Midbrain (tissue), 1 donor: Measurements from ENCODE around the gene BTG3.
A peak's percentile ranks its signal among the peaks of the same experiment; 100 is the strongest.

Source experiments
- DNase-seq: peaks from one replicate; lab custom pipeline; 2025; lab: John Stamatoyannopoulos, UW

Gene BTG3

GRCh38 chr21:17612565-17613241 lies at the start of gene BTG3:
Gene BTG3, minus strand, starts transcription at chr21:17612901. Its CDS starts 3,757 bp downstream, at chr21:17609144.
- peak; percentile 85 for DNase-seq

- DNase-seq: peak; percentile 4
Measured at GRCh38 chr21:17660862-17661261, 48.2 kb upstream of the BTG3 start.

GRCh38 chr21:17660452-17660851 lies 47.8 kb upstream of the BTG3 start:
- no peak for DNase-seq

- DNase-seq: no peak
Measured at GRCh38 chr21:17658931-17659330, 46.2 kb upstream of the BTG3 start.

GRCh38 chr21:17651526-17651925 lies 38.8 kb upstream of the BTG3 start:
- DNase-seq: no peak

GRCh38 chr21:17650292-17650691 lies 37.6 kb upstream of the BTG3 start:
- no peak for DNase-seq

GRCh38 chr21:17646790-17647189 lies 34.1 kb upstream of the BTG3 start:
- no peak for DNase-seq

- no peak for DNase-seq
Measured at GRCh38 chr21:17644186-17644585, 31.5 kb upstream of the BTG3 start.

GRCh38 chr21:17640821-17641220 lies 28.1 kb upstream of the BTG3 start:
- no peak for DNase-seq

- DNase-seq: no peak
Measured at GRCh38 chr21:17636711-17637110, 24.0 kb upstream of the BTG3 start.

GRCh38 chr21:17631195-17631594 lies 18.5 kb upstream of the BTG3 start:
- DNase-seq: no peak

GRCh38 chr21:17622018-17622417 lies 9.3 kb upstream of the BTG3 start:
- no peak for DNase-seq

- no peak for DNase-seq
Measured at GRCh38 chr21:17616831-17617230, 4.1 kb upstream of the BTG3 start.

GRCh38 chr21:17613242-17613676 lies 558 bp upstream of the BTG3 start:
- peak; percentile 24 for DNase-seq

GRCh38 chr21:17612023-17612564 lies 607 bp downstream of the BTG3 start:
- DNase-seq: no peak

GRCh38 chr21:17611414-17612022 lies 1.2 kb downstream of the BTG3 start:
- peak; percentile 41 for DNase-seq

GRCh38 chr21:17610911-17611310 lies 1.8 kb downstream of the BTG3 start:
- DNase-seq: no peak

GRCh38 chr21:17609681-17610080 lies 3.0 kb downstream of the BTG3 start:
- DNase-seq: no peak

- DNase-seq: no peak
Measured at GRCh38 chr21:17607684-17608083, 5.0 kb downstream of the BTG3 start.

- DNase-seq: no peak
Measured at GRCh38 chr21:17602874-17603273, 9.8 kb downstream of the BTG3 start.

GRCh38 chr21:17598437-17598836 lies 14.3 kb downstream of the BTG3 start:
- DNase-seq: no peak

GRCh38 chr21:17597680-17598079 lies 15.0 kb downstream of the BTG3 start:
- DNase-seq: no peak

- DNase-seq: no peak
Measured at GRCh38 chr21:17590430-17590829, 22.3 kb downstream of the BTG3 start.
